Glomerular visceral epithelial cell (primary cell): ENCODE measurements around the gene GSTT2.

Source experiments
- DNase-seq: peaks from one replicate; pipeline ENCODE4 v3.0.0-alpha.2; 2016; ENCODE audit errors: extremely low spot score

The GSTT2 gene

GRCh38 chr22:24008381-24009226 lies 28.7 kb downstream of the GSTT2 start:
- no peak for DNase-seq

- DNase-seq = no peak
Measured at GRCh38 chr22:24009227-24010017, 29.5 kb downstream of the GSTT2 start.

- DNase-seq = no peak
Measured at GRCh38 chr22:24010018-24010391, 30.1 kb downstream of the GSTT2 start.

- no peak for DNase-seq
Measured at GRCh38 chr22:24011735-24012068, 31.8 kb downstream of the GSTT2 start.

GRCh38 chr22:24016156-24016555 lies 36.2 kb downstream of the GSTT2 start:
- DNase-seq = no peak

DNA sequence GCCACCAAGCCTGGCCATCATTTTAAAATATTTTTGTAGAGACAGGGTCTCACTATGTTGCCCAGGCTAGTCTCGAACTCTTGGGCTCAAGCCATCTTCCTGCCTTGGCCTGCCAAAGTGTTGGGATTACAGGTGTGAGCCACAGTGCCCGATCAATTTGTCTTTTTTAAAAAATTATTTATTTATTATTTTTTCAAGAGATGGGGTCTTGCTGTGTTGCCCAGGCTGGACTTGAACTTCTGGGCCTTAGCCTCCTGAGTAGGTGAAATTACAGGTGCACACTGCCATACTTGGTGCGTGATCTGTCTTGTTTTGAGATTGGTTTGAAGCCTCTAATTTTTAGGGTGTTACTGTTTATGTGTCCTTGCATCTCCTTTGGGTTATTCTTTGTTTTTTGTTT lies 41.4 kb downstream of the GSTT2 start:
- no peak for DNase-seq

- DNase-seq = no peak
Measured at GRCh38 chr22:24023204-24023789, 43.4 kb downstream of the GSTT2 start.

DNA sequence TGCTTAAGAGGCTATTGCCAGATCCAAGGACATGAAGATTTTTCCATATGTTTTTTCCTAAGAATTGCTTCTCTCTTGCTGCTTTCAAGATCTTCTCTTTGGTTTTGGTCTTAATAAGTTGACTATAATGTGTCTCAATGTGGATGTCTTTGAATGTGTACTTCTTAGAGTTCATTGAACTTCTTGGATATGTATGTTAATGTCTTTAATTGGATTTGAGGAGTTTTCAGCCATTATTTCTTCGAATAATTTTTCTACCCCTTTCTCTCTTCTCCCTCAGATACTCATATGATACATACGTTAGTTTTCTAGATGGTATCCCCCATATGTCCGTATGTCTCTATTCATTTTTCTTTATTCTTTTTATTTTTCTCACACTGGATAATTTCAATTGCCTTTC lies 44.4 kb downstream of the GSTT2 start:
- no peak for DNase-seq

- no peak for DNase-seq
Measured at GRCh38 chr22:24025475-24025874, 45.5 kb downstream of the GSTT2 start.

DNA sequence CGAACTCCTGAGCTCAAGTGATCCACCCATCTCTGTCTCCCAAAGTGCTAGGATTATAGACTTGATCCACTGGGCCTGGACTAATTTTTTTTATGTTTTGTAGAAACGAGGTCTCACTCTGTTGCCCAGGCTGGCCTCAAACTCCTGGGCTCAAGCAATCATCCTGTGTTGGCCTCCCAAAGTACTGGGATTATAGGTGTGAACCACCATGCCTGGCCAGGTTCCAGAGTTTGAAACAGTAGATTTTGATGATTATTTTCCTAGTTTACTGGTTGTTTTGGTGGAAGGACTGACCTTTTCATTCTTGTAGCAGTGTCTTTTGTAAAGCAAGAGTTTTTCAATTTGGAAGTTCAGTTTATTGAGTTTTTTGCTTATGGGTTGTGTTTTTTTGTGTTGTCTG lies 46.1 kb downstream of the GSTT2 start:
- DNase-seq = no peak

DNA sequence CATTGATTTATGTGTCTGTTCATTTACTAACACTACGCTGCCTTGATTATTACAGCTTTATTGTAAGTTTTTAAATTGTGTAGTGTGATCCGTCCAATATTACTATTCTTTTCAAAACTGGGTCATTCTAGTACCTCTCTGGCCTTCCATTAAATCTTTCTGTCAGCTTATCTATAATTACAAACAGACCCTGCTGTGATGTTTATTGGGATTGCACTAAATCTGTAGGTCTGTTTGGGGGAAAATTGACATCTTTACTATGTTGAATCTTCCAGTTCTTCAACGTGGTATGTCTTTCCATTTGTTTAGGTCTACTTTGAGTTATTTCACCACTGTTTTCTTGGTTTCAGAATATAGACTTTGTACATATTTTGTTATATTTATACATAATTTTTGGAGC lies 46.8 kb downstream of the GSTT2 start:
- no peak for DNase-seq

DNA sequence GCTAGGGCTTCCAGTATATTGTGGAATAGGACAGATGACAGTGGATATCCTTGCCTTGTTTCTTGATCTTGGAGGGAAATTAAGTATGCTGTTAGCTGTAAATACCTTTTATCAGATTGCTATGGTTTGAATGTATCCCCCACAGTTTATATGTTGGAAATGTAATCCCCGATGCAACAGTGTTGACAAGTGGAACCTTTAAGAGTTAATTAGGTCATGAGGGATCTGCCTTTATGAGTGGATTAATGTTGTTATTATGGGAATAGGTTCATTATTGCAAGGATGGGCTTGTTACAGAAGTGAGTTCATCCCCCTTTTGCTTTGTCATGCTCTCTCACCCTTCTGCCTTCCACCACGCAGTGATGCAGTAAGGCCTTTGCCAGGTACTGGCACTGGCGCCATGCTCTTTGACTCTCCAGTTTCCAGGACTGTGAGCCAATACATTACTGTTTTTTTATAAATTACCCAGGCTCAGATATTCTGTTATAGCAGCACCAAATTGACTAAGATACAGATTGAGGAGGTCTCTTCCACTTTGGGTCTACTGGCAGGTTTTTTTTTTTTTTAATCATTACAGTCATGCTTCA lies 47.5 kb downstream of the GSTT2 start:
- DNase-seq = no peak

GRCh38 chr22:24027991-24028390 lies 48.1 kb downstream of the GSTT2 start:
- no peak for DNase-seq

GRCh38 chr22:24028533-24028932 lies 48.6 kb downstream of the GSTT2 start:
- no peak for DNase-seq

GRCh38 chr22:24029304-24029703 lies 49.4 kb downstream of the GSTT2 start:
- DNase-seq = no peak

- DNase-seq = no peak
Measured at GRCh38 chr22:24030186-24030702, 50.3 kb downstream of the GSTT2 start.
